KMS-11 (cell line): ENCODE measurements around the gene CDX2.

Source experiments
- H2AFZ ChIP-seq: fragments of 200-600 bp; sonication (generic); 2 replicates; pipeline ENCODE4 v1.6.1; 2016; ENCODE audit warnings: antibody characterized with exemption, mixed run types, low read depth
- H3K27ac ChIP-seq: fragments of 200-600 bp; sonication (generic); 2 replicates; pipeline ENCODE4 v1.6.1; 2016; ENCODE audit warnings: mild to moderate bottlenecking, mixed run types
- H3K27me3 ChIP-seq: fragments of 200-600 bp; sonication (generic); 2 replicates; pipeline ENCODE4 v1.6.1; 2017; ENCODE audit warnings: mild to moderate bottlenecking, low read depth, mixed run types, moderate library complexity; ENCODE audit not compliant: insufficient read depth
- H3K36me3 ChIP-seq: fragments of 200-600 bp; sonication (generic); 2 replicates; pipeline ENCODE4 v1.6.1; 2017; ENCODE audit warnings: mild to moderate bottlenecking, mixed run types; ENCODE audit not compliant: insufficient read depth
- H3K4me1 ChIP-seq: fragments of 200-600 bp; sonication (generic); 2 replicates; pipeline ENCODE4 v1.6.1; 2016; ENCODE audit warnings: mild to moderate bottlenecking, low read depth, mixed run types; ENCODE audit not compliant: poor library complexity, severe bottlenecking
- H3K4me2 ChIP-seq: fragments of 200-600 bp; sonication (generic); 2 replicates; pipeline ENCODE4 v1.7.0; 2016; ENCODE audit warnings: mild to moderate bottlenecking, mixed run types
- H3K4me3 ChIP-seq: fragments of 200-600 bp; sonication (generic); IDR thresholded peaks from 2 replicates; pipeline ENCODE4 v1.6.1; 2017; ENCODE audit warnings: low read depth, low read length, mixed read lengths; ENCODE audit not compliant: insufficient read depth
- H3K79me2 ChIP-seq: fragments of 200-600 bp; sonication (generic); 2 replicates; pipeline ENCODE4 v1.6.1; 2016; ENCODE audit warnings: low read depth, mixed run types; ENCODE audit not compliant: insufficient read depth
- H3K9ac ChIP-seq: fragments of 200-600 bp; sonication (generic); 2 replicates; pipeline ENCODE4 v1.6.1; 2016; ENCODE audit warnings: mild to moderate bottlenecking, mixed run types
- H4K20me1 ChIP-seq: fragments of 200-600 bp; sonication (generic); 2 replicates; pipeline ENCODE4 v1.6.1; 2016; ENCODE audit warnings: mild to moderate bottlenecking, mixed run types; ENCODE audit not compliant: insufficient read depth
- TF ChIP-seq, protein P1 (sequence below): fragments of 200-600 bp; sonication (generic); conservative IDR thresholded peaks from 2 replicates; pipeline ENCODE4 v1.6.1; 2017; ENCODE audit warnings: low read depth, mild to moderate bottlenecking, antibody characterized with exemption, low read length, moderate library complexity, mixed read lengths

CDX2 gene

GRCh38 chr13:27955014-27955591 lies 14.0 kb downstream of the CDX2 start:
- H3K36me3 ChIP-seq, result no peaks in the 10 kb centered on the region
- H3K4me3 ChIP-seq, result no peak overlapping the region
- no peak overlapping the region for H3K4me2 ChIP-seq
- no peaks in the 10 kb centered on the region for H4K20me1 ChIP-seq
- no peaks in the 10 kb centered on the region for H3K27me3 ChIP-seq
- H3K79me2 ChIP-seq, result no peaks in the 10 kb centered on the region
- no peak overlapping the region for H3K27ac ChIP-seq
- no peak overlapping the region for H2AFZ ChIP-seq
- TF ChIP-seq, protein P1, sequence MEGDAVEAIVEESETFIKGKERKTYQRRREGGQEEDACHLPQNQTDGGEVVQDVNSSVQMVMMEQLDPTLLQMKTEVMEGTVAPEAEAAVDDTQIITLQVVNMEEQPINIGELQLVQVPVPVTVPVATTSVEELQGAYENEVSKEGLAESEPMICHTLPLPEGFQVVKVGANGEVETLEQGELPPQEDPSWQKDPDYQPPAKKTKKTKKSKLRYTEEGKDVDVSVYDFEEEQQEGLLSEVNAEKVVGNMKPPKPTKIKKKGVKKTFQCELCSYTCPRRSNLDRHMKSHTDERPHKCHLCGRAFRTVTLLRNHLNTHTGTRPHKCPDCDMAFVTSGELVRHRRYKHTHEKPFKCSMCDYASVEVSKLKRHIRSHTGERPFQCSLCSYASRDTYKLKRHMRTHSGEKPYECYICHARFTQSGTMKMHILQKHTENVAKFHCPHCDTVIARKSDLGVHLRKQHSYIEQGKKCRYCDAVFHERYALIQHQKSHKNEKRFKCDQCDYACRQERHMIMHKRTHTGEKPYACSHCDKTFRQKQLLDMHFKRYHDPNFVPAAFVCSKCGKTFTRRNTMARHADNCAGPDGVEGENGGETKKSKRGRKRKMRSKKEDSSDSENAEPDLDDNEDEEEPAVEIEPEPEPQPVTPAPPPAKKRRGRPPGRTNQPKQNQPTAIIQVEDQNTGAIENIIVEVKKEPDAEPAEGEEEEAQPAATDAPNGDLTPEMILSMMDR, result no peak
- no peaks in the 10 kb centered on the region for H3K4me1 ChIP-seq
- no peak overlapping the region for H3K9ac ChIP-seq

DNA sequence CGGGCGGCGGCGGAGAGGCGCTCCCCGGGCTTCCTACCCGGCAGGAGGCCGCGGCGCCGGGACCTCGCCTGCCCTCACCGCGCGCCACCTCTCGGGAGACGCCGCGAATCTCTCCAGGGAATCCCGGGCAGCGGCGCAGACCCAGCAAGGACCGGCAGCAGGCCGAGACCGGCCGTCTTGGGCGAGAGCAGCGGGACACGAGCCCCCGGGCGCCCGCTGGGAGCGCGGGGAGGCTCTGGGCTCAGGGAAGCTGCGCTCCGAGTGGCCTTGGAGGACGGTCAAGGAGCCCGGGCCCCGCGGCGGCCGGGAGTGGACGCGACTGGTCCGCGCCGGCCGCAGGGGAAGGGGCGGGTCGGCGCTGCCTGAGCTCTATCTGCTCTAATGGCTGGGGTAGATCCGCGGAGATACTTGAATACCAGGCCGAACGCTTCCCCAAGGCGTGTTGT lies 14.7 kb downstream of the CDX2 start:
- Histone ChIP-seq H3K4me1 (no peaks in the 10 kb centered on the region), H3K9ac (no peak overlapping the region), H3K4me2 (peak overlapping the region; percentile 44; the same call in 1 of the 2 replicates), H3K27ac (no peak overlapping the region), H3K79me2 (no peaks in the 10 kb centered on the region), H4K20me1 (no peaks in the 10 kb centered on the region), H2AFZ (no peak overlapping the region; the same call in 1 of the 2 replicates), H3K27me3 (no peaks in the 10 kb centered on the region), H3K4me3 (no peak overlapping the region), H3K36me3 (no peaks in the 10 kb centered on the region)
- TF ChIP-seq, protein P1, result no peak

- Histone ChIP-seq H3K9ac (peak overlapping the region; percentile 47; the same call in 1 of the 2 replicates), H2AFZ (peak overlapping the region; percentile 78), H3K36me3 (no peaks in the 10 kb centered on the region), H3K79me2 (no peaks in the 10 kb centered on the region), H4K20me1 (no peaks in the 10 kb centered on the region), H3K4me1 (no peaks in the 10 kb centered on the region), H3K27ac (no peak overlapping the region), H3K4me3 (no peak overlapping the region), H3K4me2 (peak overlapping the region; percentile 44; the same call in 1 of the 2 replicates), H3K27me3 (no peaks in the 10 kb centered on the region)
- TF ChIP-seq, protein P1, result peak; percentile 68
Observed at GRCh38 chr13:27953676-27954405, 15.3 kb downstream of the CDX2 start.

GRCh38 chr13:27952876-27953675 lies 16.0 kb downstream of the CDX2 start:
- no peak overlapping the region for H3K4me3 ChIP-seq

More at GRCh38 chr13:27952876-27953675, 16.0 kb downstream of the CDX2 start:
- H3K4me2 ChIP-seq, result peak overlapping the region; percentile 44; the same call in 1 of the 2 replicates
- peak overlapping the region; percentile 47; the same call in 1 of the 2 replicates for H3K9ac ChIP-seq
- H2AFZ ChIP-seq, result peak overlapping the region; percentile 78
- H3K79me2 ChIP-seq, result no peaks in the 10 kb centered on the region
- no peaks in the 10 kb centered on the region for H3K4me1 ChIP-seq
- no peaks in the 10 kb centered on the region for H4K20me1 ChIP-seq
- H3K36me3 ChIP-seq, result no peaks in the 10 kb centered on the region
- TF ChIP-seq, protein P1, result no peak
- no peaks in the 10 kb centered on the region for H3K27me3 ChIP-seq
- no peak overlapping the region for H3K27ac ChIP-seq
